Measurements from ENCODE around the gene WDR64.

Gene WDR64

DNA sequence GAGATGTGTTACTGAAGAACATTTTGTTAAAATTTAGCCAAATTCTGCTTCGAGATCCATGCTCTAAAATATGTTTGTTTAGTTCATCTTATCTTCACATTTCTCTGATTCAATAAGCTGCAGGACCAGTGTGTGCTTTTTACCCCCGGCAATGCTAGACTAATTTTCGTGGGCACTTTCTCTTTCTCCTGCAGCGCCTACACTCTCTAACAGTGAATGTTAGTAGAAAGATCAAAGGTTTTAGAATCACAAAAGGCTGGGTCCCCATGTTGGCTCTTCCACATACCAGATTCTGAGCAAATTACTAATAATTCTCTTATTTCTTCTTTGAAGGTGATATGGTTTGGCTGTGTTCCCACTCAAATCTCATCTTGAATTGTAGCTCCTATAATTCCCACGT is 20.4 kb upstream of the WDR64 start:
- DNase-seq (ENCODE audit: low spot score) = no peak

DNA sequence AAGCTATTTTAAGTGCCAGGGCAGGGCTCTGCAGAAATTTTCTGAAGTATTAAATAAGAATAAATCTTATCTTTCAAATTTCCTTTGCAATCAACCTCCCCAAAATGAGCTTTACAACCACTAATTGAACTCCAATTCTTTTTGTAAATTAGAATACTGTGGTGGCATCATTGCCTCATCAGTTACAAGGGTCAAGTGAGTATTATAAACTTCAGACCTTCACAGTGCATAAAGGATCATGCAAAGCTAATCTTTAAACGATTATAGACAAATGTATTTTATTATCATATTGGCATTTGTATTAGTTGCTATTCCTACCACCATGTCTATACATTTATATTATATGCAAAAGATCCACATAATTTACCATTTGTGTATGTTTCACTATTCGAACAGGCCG is 19.1 kb upstream of the WDR64 start:
- DNase-seq (ENCODE audit: low spot score) = no peak

DNA sequence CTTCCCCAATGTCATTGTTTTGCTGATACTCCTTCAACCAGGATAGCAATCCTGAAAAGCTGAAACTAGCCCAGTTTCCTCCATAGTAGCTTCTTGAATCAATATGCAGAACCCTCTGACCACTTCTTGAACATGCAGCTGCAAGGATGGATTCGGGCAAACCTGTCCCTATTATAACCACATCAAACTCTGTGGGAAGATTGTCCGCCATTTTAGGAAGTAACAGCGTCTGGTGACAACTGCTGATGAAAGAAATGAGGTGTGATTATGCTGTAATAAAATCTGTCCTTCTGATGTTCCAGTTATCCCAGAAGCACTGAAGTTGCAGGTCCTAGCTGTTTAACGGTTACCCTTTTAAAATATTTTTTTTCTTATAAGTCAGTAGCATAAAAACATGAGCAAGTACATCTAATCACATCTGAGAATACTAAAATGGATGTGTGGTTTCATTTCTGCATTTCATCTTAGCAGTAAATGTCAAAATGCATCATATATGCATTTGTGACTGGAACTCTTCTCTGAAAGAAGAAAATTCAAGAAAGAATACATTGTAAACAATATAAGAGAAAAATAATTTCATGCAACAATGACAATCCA is 16.4 kb upstream of the WDR64 start:
- no peak for DNase-seq (ENCODE audit: low spot score)

DNA sequence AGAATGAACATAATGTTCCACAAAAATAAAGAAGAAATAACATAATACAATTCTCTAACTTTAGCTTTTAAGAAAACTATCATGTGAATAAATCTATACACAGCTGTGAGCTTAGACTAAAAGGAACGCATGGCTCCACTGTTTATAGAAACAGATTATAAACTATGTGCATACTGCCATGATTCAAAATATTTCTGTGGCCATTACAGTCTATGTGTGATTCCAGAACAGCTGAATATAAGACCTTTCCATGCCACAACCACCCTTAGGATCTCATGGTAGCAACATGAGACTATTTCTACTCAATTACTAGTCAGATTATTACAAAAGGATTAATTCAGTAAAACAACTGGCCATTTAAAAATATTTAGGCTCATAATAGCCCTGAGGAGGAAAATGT is 15.8 kb upstream of the WDR64 start:
- no peak for DNase-seq (ENCODE audit: low spot score)

DNA sequence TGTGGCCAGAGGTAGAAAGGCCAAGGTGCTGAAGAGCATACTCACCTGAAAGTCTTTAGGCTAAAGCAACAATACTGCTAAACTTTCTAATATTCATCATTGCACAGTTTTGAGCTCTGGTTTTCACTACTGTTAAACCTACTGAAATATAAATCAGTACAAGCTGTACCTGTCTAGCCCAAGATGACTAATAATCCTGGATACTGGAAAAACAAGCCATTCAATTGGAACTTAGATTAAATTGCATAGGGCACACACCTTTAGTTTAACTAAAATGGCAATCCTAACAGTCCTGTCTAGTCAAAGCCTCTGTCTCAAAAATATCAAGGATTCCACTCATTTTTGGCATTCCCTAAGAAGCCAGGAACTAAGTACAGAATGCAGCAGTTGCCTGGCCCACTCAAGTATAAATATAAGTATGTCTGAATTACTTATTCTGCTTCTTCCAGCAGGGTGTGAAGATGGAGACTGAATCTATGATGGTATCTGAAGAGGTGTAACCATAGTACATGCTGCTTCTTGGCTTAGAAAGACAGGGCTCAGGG is 15.0 kb upstream of the WDR64 start:
- DNase-seq (ENCODE audit: low spot score) = no peak

DNA sequence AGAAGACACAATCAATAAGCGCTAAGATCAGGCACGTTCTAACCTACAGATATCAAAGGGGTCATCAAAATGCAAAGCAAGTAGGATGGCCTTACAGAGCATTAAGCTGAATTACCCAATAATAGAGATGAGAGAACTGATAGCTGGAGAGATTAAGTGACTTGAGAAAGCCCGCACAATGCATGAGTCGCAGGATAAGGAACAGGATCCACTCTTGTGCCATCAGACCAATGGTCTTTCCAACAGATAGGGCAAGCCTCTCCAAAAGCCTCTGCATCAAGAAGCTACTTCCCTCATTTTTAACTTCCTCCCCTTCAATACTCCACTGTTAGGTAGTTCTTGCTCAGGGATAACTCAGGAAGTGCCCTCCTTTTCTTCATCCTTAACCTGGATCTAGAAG is 14.5 kb upstream of the WDR64 start:
- no peak for DNase-seq (ENCODE audit: low spot score)

DNA sequence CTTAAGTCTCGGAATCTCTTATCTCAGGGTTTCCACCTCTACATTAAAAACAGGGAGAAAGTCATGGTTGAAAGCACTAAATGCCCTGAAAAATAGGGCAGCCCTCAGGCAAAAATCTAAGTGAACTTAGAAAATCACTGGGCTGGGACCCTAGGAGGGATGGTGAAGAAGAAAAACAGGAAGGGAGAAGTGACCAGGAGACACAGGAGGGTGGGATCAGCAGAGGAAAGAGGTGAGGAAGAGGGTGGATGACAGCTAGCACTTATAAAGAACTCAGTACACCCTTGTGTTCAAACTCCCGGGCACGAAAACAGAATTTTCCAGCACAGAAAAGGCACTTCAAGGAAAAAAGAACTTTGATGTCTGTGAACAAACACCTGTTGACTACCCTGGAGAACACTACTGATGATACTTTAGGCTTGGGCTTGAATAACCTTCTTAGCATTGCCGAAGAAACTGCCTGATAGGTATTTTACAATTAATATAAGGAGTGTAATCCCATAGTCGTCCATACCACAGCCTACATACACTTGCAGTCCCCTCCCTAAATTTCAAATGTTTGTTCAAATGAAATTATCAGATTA is 13.9 kb upstream of the WDR64 start:
- DNase-seq (ENCODE audit: low spot score) = no peak

DNA sequence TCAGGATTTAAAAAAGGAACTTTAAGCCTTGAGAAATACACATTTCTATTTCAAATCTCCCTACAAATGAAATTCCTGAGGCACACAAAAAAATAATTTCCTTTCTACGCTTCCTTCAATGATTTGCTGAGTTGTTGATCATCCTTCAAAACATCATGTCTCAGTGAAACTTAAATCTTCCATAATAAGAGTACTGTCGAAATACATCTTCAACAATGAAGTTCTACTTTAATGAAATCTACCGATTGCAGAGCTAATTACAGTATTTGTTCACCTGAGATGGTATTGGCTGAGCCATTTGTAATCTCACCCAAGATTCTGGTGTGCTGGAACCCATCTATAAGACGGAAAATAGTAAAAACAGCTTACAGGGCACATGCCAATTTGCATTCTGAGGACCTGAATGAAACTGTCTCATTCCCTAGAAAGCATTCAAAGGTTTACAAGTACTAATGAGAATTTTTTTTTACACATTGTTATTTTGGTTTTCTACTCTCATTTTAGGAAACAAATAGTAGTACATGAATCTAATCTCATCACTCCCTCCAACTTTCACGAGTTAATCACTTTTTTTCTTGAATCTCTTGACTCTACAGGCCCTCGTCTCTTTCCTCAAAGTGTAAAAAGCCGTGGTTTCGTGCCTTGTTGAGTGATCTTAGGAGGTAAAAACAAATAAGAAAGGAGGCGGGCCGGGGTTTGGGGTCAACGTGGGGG is 13.0 kb upstream of the WDR64 start:
- DNase-seq (ENCODE audit: low spot score) = no peak

DNA sequence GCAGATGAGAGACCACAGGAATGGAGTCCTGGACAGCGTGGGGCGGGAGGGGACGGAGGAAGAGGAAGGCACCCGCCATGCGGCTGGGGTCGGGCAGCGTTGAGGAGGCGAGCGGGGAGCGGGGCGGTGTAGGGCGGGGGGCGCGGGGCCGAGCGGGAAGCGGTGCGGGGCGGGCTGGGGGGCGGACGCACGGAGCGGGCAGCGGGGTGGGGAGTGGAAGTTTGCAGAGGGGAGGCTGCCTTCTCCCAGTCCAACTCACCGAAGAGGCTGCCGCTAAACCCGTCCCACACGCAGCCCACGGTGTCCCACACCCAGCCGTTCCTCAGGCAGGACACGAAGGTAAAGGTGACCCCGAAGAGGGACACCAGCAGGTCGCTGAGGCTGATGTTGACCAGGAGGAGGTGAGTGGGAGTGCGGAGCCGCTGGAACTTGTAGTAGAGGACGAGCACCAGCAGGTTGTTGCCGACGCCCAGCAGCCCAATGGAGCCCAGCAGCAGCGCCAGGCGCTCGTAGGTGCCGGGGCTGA is 12.4 kb upstream of the WDR64 start:
- DNase-seq (ENCODE audit: low spot score) = no peak

DNA sequence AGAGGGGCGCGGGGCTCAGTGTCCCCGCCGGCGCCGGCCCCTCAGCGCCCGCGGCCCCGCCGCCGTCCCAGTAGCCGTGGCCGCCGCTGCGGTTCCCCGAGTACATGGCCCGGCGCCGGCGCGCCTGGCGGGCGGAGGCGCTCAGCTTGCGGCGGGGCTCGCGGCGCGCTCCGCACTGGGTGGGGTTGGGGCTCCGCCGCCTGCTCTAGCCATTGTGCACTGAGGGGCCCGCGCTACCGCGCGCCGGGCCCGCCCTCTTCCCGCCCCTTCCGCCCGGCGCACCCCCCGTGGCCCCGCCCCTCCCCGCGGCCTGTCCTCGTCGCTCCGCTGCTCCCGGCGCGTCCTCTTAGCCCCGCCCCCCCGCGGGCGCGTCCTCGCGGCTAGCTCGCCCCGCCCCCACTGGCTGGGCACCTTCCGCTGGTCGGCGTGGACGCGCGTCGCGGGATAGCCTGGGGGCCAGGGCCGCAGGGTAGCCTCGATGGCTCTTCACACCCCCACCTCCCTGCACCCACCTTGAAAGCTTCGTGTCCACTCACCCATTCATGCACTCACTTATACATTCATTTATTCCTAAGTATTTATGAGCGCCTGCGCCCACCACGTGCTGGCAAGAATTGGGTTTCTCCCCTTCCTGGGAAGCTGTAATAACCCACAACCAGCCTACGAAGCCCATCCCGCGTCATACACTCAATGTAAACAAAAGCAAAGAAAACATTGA is 11.8 kb upstream of the WDR64 start, which contains the start of the genes CHML and OPN3:
CHML (minus strand) TSS at position 221 of the 718 bp plus-strand sequence. CDS start 4,603 bp downstream, outside the sequence.
OPN3 (minus strand) TSS at position 221 of the 718 bp plus-strand sequence; CDS start at position 106, 115 bp downstream.
- DNase-seq (ENCODE audit: low spot score) = peak; percentile 92

DNA sequence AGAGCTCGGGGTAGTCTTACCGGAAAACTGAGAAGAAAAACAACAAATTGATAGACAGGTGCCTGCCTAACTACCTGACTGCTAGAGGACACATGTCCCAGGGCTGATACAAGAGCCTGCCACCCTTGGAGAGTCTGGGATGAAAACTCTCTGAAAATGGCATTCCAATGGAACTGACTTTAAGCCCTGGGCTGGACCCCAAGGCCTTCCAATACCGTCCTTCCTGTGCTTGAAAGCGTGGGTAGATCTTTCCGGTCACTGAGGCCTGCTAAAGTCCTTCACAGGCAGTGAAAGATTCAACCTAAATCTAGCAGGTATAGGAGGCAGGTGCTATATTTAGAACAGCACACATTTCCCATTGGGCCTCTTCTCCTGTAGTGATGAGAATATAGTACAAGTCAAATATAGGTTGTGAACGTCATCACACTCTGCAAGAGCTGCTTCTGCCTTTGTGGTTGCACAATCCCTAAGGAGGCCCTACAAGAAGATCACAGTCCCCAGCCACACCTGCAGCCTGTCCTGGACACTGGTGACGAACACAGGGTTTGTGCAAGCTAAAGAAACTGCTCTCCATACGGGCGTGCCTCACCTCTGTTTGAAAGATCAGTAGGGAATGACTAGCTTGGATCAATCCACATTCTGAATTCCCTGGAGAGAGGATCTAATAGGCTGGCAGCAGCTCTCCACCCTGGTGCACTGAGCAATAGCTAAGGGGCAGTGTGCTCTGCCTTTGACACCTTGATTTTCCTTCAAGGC is 11.0 kb upstream of the WDR64 start:
- no peak for DNase-seq (ENCODE audit: low spot score)

DNA sequence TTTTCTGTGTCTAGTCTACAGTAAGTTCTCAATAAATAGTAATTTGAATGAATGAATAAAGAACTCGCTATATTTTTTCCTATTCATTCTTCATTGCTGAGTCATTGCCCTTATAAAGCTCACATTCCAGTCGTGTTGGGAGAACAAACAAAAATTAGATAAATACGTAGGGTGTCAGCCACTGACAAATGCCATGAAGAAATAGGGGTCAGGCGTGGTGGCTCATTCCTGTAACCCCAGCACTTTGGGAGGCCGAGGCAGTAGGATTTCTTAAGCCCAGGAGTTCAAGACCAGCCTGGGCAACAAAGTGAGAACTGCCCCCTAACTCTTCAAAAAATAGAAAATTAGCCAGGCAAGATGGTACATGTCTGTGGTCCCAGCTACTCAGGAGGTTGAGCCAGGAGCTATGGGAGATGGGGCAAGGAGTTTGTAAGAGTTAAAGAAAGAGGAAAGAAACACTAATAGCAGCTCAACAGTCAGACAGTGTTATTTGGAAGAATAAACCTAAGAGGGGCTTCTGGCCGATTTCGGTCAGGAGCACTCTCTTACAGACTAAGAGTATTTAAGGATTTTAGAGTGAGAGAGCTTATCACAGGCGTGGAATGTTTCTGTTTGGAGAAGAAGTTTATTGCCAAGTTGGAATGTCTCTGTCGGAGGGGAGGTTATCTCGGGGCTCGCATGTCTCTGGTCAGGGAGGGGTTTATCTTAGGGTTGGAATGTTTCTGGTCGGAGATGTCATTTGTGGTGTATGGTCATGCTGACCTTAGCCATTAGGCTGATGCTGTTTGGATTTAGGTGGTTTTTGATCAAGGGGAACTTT is 10.1 kb upstream of the WDR64 start:
- no peak for DNase-seq (ENCODE audit: low spot score)

DNA sequence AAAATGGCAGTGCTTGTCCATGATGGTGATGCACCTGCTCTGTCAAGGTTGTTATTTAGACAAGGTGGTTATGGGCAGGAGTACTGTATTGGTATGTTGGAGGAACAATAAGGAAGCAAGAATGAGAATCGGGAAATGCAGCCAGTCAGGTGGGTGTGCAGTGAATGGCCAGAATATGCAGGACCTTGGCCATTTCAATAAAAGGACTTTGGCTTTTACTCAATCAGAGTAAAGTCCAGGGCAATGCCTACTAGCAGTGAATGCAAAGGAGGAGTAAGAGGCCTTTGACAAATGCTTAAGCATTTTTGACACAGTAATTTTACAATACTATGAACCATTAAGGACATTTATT is 9.5 kb upstream of the WDR64 start:
- DNase-seq (ENCODE audit: low spot score) = no peak

DNA sequence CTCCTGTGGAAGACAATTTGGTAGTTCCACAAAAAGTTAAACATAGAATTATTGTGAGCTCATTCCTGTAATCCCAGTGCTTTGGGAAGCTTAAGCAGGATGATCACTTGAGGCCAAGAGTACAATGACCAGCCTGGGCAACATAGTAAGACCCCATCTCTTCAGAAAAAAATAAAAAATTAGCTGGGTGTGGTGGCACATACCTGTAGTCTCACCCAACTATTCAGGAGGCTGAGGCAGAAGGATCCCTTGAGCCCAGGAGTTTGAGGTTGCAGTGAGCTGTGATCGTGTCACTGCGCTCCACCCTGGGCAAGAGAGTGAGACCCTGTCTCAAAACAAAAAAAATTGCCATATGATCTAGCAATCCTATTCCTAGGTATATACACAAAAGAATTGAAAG is 7.8 kb upstream of the WDR64 start:
- DNase-seq (ENCODE audit: low spot score) = no peak

DNA sequence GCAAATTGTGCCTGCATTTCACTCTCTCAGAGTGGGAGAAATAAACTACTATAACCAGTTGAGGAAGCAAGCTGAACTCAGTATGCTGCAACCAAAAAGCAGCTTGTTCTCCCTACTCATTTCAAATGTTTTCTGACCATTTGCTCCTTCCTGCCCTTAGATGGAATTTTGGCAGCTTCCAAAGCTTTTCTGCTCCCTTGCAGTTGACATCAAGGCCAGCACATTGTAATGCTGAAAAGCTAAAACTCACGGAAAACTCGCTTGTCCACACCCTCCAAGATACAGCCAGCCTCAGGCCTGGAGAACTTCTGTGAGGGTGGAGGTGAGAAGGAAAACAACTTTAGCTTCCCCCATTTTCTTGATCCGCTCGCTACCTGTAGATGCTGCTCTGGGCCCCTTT is 6.9 kb upstream of the WDR64 start:
- no peak for DNase-seq (ENCODE audit: low spot score)

DNA sequence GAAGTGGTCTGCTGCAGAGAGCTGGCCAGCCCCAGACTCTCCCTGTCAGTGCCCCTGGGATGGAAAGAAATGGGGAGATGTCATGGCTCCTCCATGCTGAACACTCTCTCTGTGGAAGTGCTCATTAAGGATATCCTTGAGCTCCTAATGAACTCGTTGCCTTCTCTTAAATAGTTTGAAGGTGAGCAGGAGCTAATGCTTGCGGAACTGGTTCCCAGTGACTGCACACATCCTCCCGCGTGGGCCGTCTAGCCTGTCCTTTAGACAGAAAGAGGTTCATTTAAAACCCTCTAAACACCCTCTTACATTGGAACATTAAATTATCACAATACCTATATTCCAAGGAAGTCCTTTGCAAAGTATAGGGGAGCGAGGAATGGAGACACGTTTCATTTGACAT is 5.9 kb upstream of the WDR64 start:
- DNase-seq (ENCODE audit: low spot score) = no peak

DNA sequence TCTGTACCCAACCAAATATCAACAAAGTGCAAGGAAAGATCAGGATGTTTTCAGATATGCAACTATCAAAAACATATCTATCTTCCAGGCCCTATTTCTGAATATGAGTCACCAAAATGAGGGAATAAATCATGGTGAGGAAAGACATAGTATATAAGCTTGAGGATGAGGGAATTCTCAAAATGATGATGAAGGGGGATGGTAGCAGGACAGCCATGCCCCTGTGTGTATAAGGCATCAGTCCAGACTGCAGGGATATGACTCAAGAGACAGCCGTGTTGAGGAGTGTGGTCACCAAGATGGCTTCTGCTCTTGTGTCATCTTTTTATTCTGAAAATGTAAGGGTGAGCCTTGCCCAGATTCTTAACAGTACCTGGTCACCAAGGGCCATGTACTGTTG is 4.4 kb upstream of the WDR64 start:
- DNase-seq (ENCODE audit: low spot score) = no peak

DNA sequence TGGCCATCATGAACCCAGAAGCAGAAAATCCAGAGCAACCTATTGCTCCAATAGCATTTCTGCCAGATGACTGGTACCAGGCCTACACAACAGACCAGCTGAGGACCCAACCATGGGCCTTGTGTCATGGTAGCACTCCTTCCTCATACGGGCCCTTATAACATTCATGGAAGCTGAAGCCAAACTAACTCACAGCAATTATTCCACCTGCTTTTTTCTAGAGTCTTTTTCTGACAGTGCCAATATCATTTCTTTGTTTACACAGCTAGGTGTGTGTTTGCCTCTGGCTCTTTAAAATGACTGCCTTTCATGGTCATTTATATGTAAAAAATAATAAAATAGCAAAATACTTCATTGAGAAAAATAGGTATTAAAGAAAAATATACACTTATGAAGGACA is 3.9 kb upstream of the WDR64 start:
- DNase-seq (ENCODE audit: low spot score) = no peak

DNA sequence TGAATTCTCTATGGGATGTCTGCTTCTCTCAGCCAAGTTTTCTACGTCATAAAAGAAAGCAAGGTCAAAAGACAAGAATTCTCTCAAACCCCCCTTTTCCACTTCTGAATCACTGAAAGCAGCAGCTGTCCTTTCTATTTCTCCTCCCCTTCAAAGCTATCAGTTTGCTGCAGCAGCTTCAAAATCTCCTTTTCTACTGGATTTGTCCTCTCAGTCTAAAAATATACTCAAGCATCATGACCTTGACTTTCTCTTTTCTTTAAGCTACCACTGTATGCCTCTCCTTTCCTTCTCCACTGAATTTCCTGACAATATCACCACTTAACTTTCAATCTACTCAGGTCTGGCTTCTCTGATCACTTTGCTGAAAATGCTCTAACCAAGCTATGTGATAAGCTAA is 1.9 kb downstream of the WDR64 start:
- DNase-seq (ENCODE audit: low spot score) = no peak

DNA sequence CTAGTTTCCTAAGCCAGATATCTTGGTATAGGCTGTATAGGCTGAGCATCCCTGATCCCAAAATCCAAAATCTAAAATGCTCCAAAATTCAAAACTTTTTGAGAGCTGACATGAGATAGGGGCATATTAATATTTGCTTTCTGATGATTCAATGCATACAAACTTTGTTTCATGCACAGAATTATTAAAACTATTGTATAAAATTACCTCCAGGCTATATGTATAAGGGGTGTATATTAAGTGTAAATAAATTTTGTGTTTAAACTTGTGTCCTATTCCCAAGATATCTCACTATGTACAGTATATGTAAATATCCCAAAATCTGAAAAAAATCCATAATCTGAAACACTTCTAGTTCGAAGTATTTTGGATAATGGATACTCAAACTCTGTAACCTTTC is 2.6 kb downstream of the WDR64 start:
- DNase-seq (ENCODE audit: low spot score) = no peak

Measured in CD4-positive, alpha-beta T cell treated with Interleukin-6 at 100 ng/mL for 8 hours (primary cell).